ENCODE data around the gene TSC2. TPM values are rescaled to one million over a fixed set of nuclear protein-coding genes. Genes with fewer than 3 reads are reported as not detected.
A peak's percentile ranks its signal among the peaks of the same experiment; 100 is the strongest.

TSC2 gene
- total and polyA plus RNA-seq, 10 donors, result 20.7 to 185 (median 93.8) TPM

DNA sequence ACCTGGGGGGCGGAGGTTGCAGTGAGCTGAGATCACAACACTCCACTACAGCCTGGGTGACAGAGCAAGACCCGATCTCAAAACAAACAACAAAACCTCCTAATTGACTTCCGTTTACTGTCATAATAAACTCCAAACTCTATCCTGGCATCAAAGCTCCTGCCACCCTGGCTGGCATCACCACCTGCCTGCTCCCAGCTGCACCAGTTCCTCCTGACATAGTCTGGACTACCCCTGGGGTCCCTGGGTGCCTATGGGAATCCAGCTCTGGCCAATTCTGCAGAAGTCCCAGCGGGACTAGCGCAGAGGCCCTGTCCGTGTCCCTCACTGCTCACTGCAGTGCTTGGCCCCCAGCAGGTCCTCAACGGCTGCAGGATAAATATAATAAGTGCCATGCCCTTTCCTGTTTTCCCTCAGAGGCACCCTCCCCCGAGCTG is 874 bp upstream of the TSC2 start:
- WGBS, 5 donors, result 20 to 29% (median 26%) methylated on average over 7 to 8 of the region's 8 CpGs
- Histone ChIP-seq H3K27me3 (replicated peaks in 1 of 7) (no peaks in the 10 kb centered on the region), H3K9me3 (no peaks in the 10 kb centered on the region), H3K4me1 (peaks cover 42 to 79% (median 68%) of the 10 kb centered on the region in 6 donors), H3K36me3 (peaks cover 0 to 35% (median 15%) of the 10 kb centered on the region in 6 donors), H3K27ac (peak overlapping the region; percentile 3 to 92 (median 82)), H3K4me3 (peak overlapping the region; percentile 70 to 99 (median 90))
- intact Hi-C loops (cut with DNase I; ENCODE audit: low total_unique reads), result no loop called here
- TF ChIP-seq POLR2A (IDR thresholded peaks at IDR 0.05) (no peak), POLR2AphosphoS5 (IDR thresholded peaks at IDR 0.05) (peak in 2 of 3 donors; percentile 58 to 80)
- TF ChIP-seq, protein P1, sequence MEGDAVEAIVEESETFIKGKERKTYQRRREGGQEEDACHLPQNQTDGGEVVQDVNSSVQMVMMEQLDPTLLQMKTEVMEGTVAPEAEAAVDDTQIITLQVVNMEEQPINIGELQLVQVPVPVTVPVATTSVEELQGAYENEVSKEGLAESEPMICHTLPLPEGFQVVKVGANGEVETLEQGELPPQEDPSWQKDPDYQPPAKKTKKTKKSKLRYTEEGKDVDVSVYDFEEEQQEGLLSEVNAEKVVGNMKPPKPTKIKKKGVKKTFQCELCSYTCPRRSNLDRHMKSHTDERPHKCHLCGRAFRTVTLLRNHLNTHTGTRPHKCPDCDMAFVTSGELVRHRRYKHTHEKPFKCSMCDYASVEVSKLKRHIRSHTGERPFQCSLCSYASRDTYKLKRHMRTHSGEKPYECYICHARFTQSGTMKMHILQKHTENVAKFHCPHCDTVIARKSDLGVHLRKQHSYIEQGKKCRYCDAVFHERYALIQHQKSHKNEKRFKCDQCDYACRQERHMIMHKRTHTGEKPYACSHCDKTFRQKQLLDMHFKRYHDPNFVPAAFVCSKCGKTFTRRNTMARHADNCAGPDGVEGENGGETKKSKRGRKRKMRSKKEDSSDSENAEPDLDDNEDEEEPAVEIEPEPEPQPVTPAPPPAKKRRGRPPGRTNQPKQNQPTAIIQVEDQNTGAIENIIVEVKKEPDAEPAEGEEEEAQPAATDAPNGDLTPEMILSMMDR (IDR thresholded peaks at IDR 0.05 in 8 of 11, conservative IDR thresholded peaks at IDR 0.05 in 3 of 11), result peak in 1 of 11 experiments; percentile 35
- DNase-seq, result no peak

DNA sequence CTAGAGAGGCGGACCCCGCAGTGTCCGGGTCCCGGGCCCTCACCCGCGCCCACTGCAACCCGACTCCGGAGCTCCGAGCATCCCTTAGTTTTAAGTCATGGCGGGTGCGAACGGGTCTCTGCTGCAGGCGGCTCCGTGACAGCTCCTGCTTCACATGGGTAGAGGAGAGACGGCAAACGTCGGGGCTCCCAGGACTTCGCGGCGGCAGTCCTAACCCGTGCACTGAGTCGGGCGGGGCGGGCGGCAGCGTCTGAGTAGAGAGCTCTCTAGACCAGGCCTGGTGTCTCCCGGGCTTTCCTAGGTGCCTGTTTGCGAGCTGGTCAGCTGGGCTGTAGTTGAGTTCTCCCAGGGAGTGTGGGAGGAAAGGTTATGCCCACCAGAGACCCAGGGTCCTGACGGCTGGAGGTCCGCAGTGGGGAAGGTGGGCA is 345 bp downstream of the TSC2 start:
- TF ChIP-seq POLR2A (IDR thresholded peaks at IDR 0.05) (no peak), POLR2AphosphoS5 (IDR thresholded peaks at IDR 0.05) (no peak)
- TF ChIP-seq, protein P1 (IDR thresholded peaks at IDR 0.05 in 8 of 11, conservative IDR thresholded peaks at IDR 0.05 in 3 of 11), result peak in 1 of 11 experiments; percentile 2
- Histone ChIP-seq H3K4me3 (peak overlapping the region; percentile 70 to 99 (median 90)), H3K4me1 (peaks cover 38 to 67% (median 58%) of the 10 kb centered on the region in 6 donors), H3K9me3 (no peaks in the 10 kb centered on the region), H3K36me3 (peaks cover 0 to 45% (median 26%) of the 10 kb centered on the region in 6 donors), H3K27ac (peak overlapping the region; percentile 45 to 92 (median 82)), H3K27me3 (replicated peaks in 1 of 7) (no peaks in the 10 kb centered on the region)
- DNase-seq, result no peak
- 1 to 14% (median 1%) methylated on average over 4 to 30 of the region's 30 CpGs for WGBS, 5 donors
- intact Hi-C loops (cut with DNase I; ENCODE audit: low total_unique reads), result no loop called here

DNA sequence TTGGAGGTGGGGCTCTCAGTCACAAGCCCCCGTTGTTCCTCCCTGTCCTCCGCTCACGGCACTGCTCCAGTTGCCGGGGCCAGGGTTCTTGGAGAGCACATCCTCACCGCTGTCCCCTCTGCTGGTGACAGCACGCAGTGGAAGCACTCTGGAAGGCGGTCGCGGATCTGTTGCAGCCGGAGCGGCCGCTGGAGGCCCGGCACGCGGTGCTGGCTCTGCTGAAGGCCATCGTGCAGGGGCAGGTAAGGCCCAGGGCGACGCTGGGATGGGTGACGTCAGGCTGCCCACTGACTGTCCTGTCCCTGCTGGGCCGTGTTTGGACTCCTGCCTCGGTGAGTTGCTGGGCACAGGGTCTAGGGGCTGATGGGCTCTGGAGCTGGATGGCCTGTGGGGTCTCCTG is 5.4 kb downstream of the TSC2 start:
- no peak for TF ChIP-seq POLR2A (IDR thresholded peaks at IDR 0.05)
- TF ChIP-seq, protein P1 (IDR thresholded peaks at IDR 0.05 in 8 of 11, conservative IDR thresholded peaks at IDR 0.05 in 3 of 11), result no peak
- no peak for TF ChIP-seq POLR2AphosphoS5 (IDR thresholded peaks at IDR 0.05)
- H3K27ac ChIP-seq, result no peak overlapping the region
- WGBS, 5 donors, result 92 to 98% (median 97%) methylated on average over 14 to 21 of the region's 21 CpGs; no CpG with 5 or more reads in 1 of the 5 donors
- H3K27me3 ChIP-seq (replicated peaks in 1 of 7), result no peaks in the 10 kb centered on the region
- H3K9me3 ChIP-seq, result no peaks in the 10 kb centered on the region
- intact Hi-C loops (cut with DNase I; ENCODE audit: low total_unique reads), result no loop called here
- peaks cover 9 to 27% (median 13%) of the 10 kb centered on the region in 6 donors for H3K4me1 ChIP-seq
- H3K4me3 ChIP-seq, result no peak overlapping the region
- no peak for DNase-seq
- peaks cover 0 to 86% (median 64%) of the 10 kb centered on the region in 6 donors for H3K36me3 ChIP-seq

DNA sequence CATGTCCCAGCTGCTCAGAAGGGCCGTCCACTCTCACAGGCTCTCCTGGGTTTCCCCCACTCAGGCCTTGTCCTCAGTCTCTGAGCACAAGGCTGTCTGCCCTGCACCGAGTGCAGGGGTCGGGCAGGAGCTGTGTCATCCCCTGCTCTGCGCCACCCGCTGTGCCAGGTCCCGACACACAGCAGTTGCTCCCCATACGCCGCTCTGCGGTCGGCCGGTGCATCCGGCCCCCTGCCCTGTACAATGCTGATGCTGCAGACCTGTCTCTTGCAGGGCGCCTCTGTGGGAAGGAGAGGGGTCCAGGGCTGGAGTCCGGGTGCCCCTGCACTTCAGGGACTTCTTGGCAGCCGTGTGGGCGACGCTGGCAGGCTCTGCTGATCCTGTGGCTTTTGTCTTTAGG is 6.1 kb downstream of the TSC2 start:
- 92 to 98% (median 94%) methylated on average over 17 of the region's 17 CpGs for WGBS, 5 donors
- Histone ChIP-seq H3K27me3 (replicated peaks in 1 of 7) (no peaks in the 10 kb centered on the region), H3K4me1 (peaks cover 3 to 20% (median 6%) of the 10 kb centered on the region in 6 donors), H3K9me3 (no peaks in the 10 kb centered on the region), H3K36me3 (peaks cover 0 to 92% (median 71%) of the 10 kb centered on the region in 6 donors), H3K4me3 (no peak overlapping the region), H3K27ac (no peak overlapping the region)
- TF ChIP-seq POLR2A (IDR thresholded peaks at IDR 0.05) (no peak), POLR2AphosphoS5 (IDR thresholded peaks at IDR 0.05) (no peak)
- TF ChIP-seq, protein P1 (IDR thresholded peaks at IDR 0.05 in 8 of 11, conservative IDR thresholded peaks at IDR 0.05 in 3 of 11), result no peak
- no peak for DNase-seq
- intact Hi-C loops (cut with DNase I; ENCODE audit: low total_unique reads), result no loop called here

Measured in spleen (tissue), 11 donors.